ENCODE data around the gene PMEL. TPM values are rescaled to one million over a fixed set of nuclear protein-coding genes. Genes with fewer than 3 reads are reported as not detected.
"Not testable (repeated sequence)": the region's sequence is repeated elsewhere in the genome, so short reads cannot be mapped to it uniquely, and the experiment has no call there.

The PMEL gene
- total RNA-seq, 4 donors from 2014 or later: 0.73 to 2.0 TPM; not detected in 2

DNA sequence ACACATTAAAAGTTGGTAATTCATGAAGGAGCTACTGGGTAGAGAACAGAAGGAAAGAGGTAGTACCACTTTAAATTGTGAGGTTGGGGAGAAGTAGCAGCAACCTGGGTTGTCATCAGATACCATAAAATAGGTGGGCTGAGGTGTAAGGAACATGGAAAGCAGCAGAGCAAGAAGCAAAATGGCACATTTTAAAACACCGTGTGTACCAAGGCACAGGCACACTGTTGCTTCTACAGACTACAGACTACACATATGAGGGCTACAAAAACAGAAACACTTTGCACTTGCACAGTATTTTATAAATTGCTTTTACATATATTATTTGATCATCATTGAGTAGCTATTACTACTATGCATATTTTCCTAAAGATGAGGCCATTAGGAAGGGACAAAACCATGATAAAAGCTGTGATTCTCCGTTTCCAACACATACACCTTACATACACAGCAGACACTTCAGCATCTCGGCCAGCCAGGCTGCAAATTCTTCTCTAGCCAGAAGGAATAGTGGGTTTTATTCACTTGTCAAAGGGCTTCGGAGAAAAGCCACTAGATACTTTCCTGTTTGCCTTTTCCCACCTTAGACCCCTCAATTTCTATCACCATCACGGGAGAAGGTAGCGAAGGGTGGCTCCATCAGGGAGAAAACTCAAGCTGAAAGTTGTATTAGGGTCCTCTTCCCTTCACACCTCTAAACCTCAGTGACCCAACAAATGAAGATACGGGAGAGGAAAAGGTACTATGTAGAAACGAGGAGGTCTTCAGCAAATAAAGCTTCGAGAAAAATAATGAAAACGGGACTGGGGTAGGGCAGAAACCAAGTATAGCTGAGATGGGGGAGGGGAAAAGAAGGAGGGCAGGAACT is 39.7 kb downstream of the PMEL start:
- no peak for TF ChIP-seq POLR2A (IDR thresholded peaks at IDR 0.05)
- no peak for TF ChIP-seq CTCF (IDR thresholded peaks at IDR 0.05 in 4 of 5, conservative IDR thresholded peaks at IDR 0.05 in 1 of 5)
- H3K36me3 ChIP-seq: peaks cover 0 to 14% of the 10 kb centered on the region in 2 donors
- peak overlapping the region; percentile 92 to 100 (median 94) for H3K4me3 ChIP-seq
- peaks cover 21 to 26% of the 10 kb centered on the region in 2 donors for H3K4me1 ChIP-seq
- in situ Hi-C loops (cut with MboI; ENCODE audit: low sequenced_read_pairs in 4 of 4) (loop anchor here (5.0 to 25.0 kb wide), 4 partner anchors 109 to 289 kb away; partner anchors contain the start of genes ORMDL2 (in 3 of the 4), SARNP (in 3 of the 4) and OR10P1 (in 1 of the 4)), intact Hi-C loops (cut with DNase I; ENCODE audit: low total_unique reads) (loop anchor here (1.0 to 2.0 kb wide), 3 partner anchors 14 to 109 kb away; partner anchors contain the start of genes CDK2, PMEL and SARNP)
- ATAC-seq: no peak
- no peaks in the 10 kb centered on the region for H3K9me3 ChIP-seq
- H3K27me3 ChIP-seq: no peaks in the 10 kb centered on the region
- no peak for DNase-seq
- H3K27ac ChIP-seq: peak overlapping the region; percentile 94 to 98 (median 98)

- Histone ChIP-seq H3K27me3 (no peaks in the 10 kb centered on the region), H3K4me3 (no peak overlapping the region), H3K36me3 (peaks cover 0 to 14% of the 10 kb centered on the region in 2 donors), H3K9me3 (no peaks in the 10 kb centered on the region), H3K4me1 (peaks cover 14 to 20% of the 10 kb centered on the region in 2 donors), H3K27ac (no peak overlapping the region)
- in situ Hi-C loops (cut with MboI; ENCODE audit: low sequenced_read_pairs in 4 of 4): loop anchor here (5.0 to 25.0 kb wide), 4 partner anchors 108 to 288 kb away; partner anchors contain the start of genes ORMDL2 (in 3 of the 4), SARNP (in 3 of the 4) and OR10P1 (in 1 of the 4)
- no peak for ATAC-seq
- TF ChIP-seq CTCF (IDR thresholded peaks at IDR 0.05 in 4 of 5, conservative IDR thresholded peaks at IDR 0.05 in 1 of 5): no peak
- TF ChIP-seq POLR2A (IDR thresholded peaks at IDR 0.05): no peak
- DNase-seq: no peak
- intact Hi-C loops (cut with DNase I; ENCODE audit: low total_unique reads): no loop called here
Observed at GRCh38 chr12:55925371-55925770, 40.5 kb downstream of the PMEL start.

DNA sequence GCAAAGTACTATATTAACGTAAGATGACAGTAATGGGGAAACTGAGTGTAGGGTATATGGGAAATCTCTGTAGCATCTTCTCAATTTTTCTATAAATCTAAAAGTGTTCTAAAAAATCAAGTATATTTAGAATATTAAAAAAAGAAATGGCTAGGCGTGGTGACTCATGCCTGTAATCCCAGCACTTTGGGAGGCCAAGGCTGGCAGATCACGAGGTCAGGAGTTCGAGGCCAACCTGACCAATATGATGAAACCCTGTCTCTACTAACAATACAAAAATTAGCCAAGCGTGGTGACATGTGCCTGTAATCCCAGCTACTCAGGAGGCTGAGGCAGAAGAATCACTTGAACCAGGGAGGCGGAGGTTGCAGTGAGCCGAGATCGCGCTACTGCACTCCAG is 42.2 kb downstream of the PMEL start:
- ATAC-seq; H3K9me3 ChIP-seq; intact Hi-C loops (cut with DNase I; ENCODE audit: low total_unique reads); H3K27ac ChIP-seq; H3K27me3 ChIP-seq; DNase-seq; H3K4me3 ChIP-seq: not testable (repeated sequence)
- H3K36me3 ChIP-seq: peaks cover 0 to 14% of the 10 kb centered on the region in 2 donors
- peaks cover 14 to 15% of the 10 kb centered on the region in 2 donors for H3K4me1 ChIP-seq
- in situ Hi-C loops (cut with MboI; ENCODE audit: low sequenced_read_pairs in 4 of 4): loop anchor here in 1 of 4 donors (10.0 kb wide), 1 partner anchor 109 kb away; the partner anchor contains the start of genes ORMDL2 and SARNP

GRCh38 chr12:55922126-55922525 is 43.7 kb downstream of the PMEL start:
- Histone ChIP-seq H3K4me3 (no peak overlapping the region), H3K27ac (no peak overlapping the region)
- in situ Hi-C loops (cut with MboI; ENCODE audit: low sequenced_read_pairs in 4 of 4): loop anchor here in 1 of 4 donors (10.0 kb wide), 1 partner anchor 107 kb away; the partner anchor contains the start of genes ORMDL2 and SARNP

DNA sequence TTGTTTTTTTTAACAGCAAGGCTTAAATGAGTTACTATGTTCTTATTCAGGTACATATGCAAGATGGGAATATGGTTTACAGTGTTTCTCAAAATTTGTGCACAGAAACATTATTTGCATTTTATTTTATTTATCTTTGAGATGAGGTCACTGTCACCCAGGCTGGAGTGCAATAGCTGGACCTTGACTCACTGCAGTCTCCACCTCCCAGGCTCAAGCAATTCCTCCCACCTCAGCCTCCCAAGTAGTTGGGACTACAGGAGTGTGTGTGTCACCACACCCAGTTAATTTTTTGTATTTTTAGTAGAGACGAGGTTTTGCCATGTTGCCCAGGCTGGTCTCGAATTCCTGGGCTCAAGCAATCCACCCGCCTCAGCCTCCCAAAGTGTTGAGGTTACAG is 46.8 kb downstream of the PMEL start:
- H3K27ac ChIP-seq; H3K27me3 ChIP-seq; ATAC-seq; in situ Hi-C loops (cut with MboI; ENCODE audit: low sequenced_read_pairs in 4 of 4); H3K9me3 ChIP-seq; H3K4me1 ChIP-seq; intact Hi-C loops (cut with DNase I; ENCODE audit: low total_unique reads); DNase-seq; H3K4me3 ChIP-seq: not testable (repeated sequence)
- peaks cover 0 to 14% of the 10 kb centered on the region in 2 donors for H3K36me3 ChIP-seq

More at GRCh38 chr12:55922126-55922525, 43.7 kb downstream of the PMEL start:
- no peak for TF ChIP-seq POLR2A (IDR thresholded peaks at IDR 0.05)
- TF ChIP-seq CTCF (IDR thresholded peaks at IDR 0.05 in 4 of 5, conservative IDR thresholded peaks at IDR 0.05 in 1 of 5): no peak
- intact Hi-C loops (cut with DNase I; ENCODE audit: low total_unique reads): no loop called here
- Histone ChIP-seq H3K27me3 (no peaks in the 10 kb centered on the region), H3K4me1 (peaks cover 7 to 10% of the 10 kb centered on the region in 2 donors), H3K9me3 (no peaks in the 10 kb centered on the region), H3K36me3 (peaks cover 0 to 14% of the 10 kb centered on the region in 2 donors)
- DNase-seq: no peak
- no peak for ATAC-seq

Data from gastrocnemius medialis (tissue), 4 donors.